GM12801 (cell line): ENCODE measurements around the gene HRH3.

Source experiments
- TF ChIP-seq, protein P1 (sequence below): IDR thresholded peaks from one replicate; pipeline ENCODE4 v1.5.1; 2011; ENCODE audit warnings: control low read depth; ENCODE audit not compliant: insufficient read length; ENCODE audit errors: extremely low read depth

HRH3 gene

DNA sequence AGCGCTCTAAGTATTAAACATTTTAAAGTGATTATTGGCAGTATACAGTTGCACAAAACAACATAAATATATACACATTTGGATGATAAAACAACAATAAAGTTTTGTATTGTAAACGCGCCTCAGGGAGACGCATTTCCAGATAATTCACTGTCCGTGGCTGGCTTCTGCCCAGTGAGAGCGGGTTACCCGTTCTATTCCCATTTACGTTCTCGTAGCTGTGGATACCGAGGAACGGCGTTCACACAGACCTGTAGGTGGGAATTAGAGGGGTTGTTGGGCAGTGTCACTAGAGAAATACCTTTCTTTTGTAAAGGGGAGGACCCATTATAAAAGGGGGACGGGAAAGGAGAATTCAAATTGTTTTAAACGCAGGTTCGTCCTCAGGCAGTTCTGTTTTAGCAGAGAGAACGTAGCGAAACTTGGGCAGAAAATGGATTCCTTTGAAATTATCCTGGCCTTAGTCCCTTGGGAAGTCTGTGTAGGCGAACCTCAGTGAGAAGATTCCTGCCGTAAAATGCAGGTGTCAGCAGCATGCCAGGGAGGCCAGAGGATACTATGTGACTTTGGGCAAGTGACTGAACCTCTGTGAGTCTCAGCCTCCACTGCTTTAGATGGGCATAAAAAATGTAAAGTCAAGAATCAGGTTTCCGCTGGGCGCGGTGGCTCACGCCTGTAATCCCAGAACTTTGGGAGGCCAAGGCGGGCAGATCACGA is 36.5 kb downstream of the HRH3 start:
- TF ChIP-seq, protein P1, sequence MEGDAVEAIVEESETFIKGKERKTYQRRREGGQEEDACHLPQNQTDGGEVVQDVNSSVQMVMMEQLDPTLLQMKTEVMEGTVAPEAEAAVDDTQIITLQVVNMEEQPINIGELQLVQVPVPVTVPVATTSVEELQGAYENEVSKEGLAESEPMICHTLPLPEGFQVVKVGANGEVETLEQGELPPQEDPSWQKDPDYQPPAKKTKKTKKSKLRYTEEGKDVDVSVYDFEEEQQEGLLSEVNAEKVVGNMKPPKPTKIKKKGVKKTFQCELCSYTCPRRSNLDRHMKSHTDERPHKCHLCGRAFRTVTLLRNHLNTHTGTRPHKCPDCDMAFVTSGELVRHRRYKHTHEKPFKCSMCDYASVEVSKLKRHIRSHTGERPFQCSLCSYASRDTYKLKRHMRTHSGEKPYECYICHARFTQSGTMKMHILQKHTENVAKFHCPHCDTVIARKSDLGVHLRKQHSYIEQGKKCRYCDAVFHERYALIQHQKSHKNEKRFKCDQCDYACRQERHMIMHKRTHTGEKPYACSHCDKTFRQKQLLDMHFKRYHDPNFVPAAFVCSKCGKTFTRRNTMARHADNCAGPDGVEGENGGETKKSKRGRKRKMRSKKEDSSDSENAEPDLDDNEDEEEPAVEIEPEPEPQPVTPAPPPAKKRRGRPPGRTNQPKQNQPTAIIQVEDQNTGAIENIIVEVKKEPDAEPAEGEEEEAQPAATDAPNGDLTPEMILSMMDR: no peak

DNA sequence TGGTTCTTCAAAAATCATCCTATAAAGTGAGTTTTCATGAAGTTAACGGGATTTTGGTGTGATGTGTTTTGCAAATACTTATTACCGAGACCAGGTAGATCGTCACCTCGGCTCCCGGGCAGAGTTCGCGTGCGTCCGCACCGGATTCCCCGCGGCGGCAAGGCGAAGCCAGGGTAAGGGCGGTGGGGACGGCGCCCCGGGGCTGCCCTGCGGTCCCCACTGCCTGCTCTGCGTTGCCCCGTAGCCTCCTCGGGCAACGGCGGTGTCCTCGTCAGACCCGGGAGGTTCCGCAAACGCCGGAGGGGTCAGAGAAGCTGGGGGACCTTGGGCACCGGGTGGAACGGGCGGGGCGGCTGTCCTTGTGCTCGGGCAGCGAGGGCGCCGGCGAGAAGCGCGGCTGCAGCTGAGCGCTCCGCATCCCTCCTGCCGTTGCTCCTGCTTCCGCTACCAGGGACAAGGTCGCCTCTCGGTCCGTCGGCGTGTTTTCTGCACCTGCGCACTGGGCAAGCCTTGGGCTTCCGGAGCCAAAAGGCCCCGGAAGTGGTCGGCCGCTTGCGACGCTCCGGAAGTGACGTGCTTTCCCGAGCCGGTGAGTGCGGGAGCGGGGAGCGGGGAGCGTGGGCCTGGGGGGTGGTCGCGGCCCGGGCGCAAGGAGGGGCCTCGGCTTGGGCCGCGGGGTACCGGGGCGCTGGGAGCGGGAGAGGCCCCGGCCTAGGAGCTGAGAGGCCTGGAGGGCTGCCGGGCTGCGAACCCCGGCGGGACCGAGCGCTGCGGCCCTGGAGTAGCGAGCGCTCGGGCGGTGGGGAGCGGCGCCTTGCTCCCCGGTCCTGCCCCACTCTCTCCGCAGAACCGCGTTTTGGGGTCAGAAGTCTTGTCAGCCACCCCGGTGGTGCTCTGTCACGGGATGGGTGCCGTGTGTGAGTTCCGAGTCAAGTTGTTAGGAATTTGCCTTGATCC is 37.3 kb downstream of the HRH3 start, which contains the start of gene MTG2:
Gene MTG2, plus strand, starts transcription at position 560 of the 957 bp plus-strand sequence. CDS start 10,393 bp downstream, outside the sequence.
- TF ChIP-seq, protein P1: no peak

DNA sequence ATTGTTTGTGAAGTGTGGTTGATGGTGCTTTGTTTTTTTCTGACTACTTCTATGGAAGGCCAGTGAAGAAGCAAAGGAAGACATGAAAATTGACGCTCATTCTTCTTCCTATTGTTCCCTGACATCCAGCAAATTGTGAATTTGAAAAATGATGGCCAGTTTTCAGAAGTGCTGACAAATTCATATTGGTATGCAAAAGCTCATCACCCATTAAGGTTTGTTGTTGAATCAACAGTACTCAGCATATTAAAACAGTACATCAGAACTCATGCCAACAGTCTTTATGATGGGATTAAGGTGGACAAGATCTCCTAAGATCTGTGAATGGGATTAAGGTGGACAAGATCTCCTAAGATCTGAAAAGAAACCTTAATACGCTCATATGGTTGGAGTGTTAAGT is 38.3 kb downstream of the HRH3 start:
- TF ChIP-seq, protein P1: no peak

DNA sequence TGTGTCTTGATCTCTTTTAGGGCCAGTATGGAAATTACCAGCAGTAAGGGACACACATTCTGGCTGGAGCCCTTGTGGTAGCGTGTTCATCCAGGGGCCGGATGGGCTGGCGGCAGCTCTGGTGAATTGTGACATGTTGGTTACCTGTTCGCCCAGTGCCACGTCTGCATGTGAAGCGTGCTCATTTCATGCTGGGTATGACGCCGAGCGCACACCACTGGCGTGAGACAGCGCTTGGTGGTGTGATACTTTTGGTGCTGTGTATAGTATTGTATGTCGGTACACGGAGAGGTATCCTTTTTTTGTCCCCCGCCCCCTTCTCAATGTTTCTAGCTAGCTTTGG is 40.9 kb downstream of the HRH3 start:
- TF ChIP-seq, protein P1: no peak

DNA sequence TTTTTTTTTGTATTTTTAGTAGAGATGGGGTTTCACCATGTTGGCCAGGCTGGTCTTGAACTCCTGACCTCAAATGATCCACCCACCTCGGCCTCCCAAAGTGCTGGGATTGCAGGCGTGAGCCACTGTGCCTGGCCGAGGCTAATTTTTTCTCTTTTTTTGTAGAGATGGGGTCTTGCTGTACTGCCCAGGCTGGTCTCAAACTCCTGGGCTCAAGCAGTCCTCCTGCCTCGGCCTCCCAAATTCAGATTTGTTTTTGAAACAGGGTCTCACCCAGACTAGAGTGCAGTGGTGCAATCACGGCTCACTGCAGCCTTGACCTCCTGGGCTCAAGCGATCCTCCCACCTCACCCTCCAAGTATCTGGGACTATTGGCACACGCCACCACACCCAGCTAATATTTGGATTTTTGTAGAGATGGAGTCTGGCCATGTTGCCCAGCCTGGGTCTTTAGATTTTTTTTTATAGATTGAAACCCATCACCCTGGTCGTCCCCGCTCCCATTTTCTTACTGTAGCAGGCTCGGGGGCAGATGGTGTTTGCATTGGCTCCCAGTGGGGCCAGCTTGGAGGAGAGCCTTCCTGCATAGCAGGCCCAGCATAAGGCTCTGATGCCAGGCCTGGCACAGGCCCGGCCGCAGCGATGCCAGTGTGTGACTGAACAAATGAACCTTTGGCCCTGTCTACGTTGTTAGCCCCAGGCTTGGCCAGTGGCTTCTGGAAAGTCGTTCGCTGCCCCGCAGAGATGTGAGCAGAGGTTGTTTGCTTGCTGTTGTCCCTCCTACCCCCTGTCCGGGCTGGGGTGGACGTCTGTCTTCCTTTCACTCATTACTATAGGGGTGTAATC is 41.5 kb downstream of the HRH3 start:
- TF ChIP-seq, protein P1: no peak

DNA sequence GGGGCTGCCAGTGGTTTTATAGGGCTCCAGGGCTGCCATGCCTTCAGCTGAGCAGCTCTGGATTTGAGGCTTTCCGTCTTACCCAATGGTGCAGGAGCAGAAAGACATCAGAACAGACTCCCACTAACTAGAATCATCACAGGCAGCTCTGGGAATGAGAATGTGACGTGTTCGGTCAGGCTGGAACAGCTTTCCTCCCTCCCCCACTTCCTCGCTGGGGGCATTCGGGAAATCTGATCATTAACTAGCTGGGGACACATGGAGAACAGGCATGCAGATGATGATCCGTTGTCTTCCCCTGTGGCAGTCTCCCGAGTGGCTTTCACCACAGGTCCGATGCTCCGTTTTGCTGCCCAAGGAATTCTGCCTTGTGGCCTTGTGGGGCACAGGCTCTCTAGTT is 42.8 kb downstream of the HRH3 start:
- TF ChIP-seq, protein P1: no peak

DNA sequence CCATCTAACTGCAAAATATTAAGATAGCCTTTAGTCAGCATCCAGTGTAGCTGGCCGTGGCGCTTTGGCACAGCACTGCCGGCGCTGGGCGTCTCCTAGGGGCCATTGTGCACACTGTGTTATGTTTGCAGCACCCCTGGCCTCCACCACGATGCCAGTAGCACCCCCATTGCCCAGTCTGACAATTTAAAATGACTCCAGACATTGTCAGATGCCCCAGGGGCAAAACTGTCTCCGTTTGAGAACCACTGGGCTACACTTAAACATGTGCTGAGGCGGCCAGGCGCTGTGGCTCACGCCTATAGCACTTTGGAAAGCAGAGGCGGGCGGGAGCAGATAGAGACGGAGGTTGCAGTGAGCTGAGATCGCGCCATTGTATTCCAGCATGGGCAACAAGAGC is 43.2 kb downstream of the HRH3 start:
- TF ChIP-seq, protein P1: no peak
